BLaER1 (cell line): ENCODE data around the gene KRT2.
A peak's percentile ranks its signal among the peaks of the same experiment; 100 is the strongest.

Experiments
- H3K27ac ChIP-seq: shearing (Covaris generic); formaldehyde crosslinking; 2 replicates; pipeline ENCODE4 v1.8.1; 2022
- H3K27me3 ChIP-seq: shearing (Covaris generic); formaldehyde crosslinking; 2 replicates; pipeline ENCODE4 v1.8.1; 2022
- H3K36me3 ChIP-seq: shearing (Covaris generic); formaldehyde crosslinking; 2 replicates; pipeline ENCODE4 v1.8.1; 2022
- H3K4me1 ChIP-seq: shearing (Covaris generic); formaldehyde crosslinking; 2 replicates; pipeline ENCODE4 v1.8.1; 2022
- H3K4me2 ChIP-seq: shearing (Covaris generic); formaldehyde crosslinking; 2 replicates; pipeline ENCODE4 v1.8.1; 2022
- H3K4me3 ChIP-seq: shearing (Covaris generic); formaldehyde crosslinking; 2 replicates; pipeline ENCODE4 v1.8.1; 2022
- H3K9ac ChIP-seq: shearing (Covaris generic); formaldehyde crosslinking; 2 replicates; pipeline ENCODE4 v1.8.1; 2022
- H3K9me3 ChIP-seq: shearing (Covaris generic); formaldehyde crosslinking; 2 replicates; pipeline ENCODE4 v1.8.1; 2022
- H4K20me1 ChIP-seq: shearing (Covaris generic); formaldehyde crosslinking; 2 replicates; pipeline ENCODE4 v1.8.1; 2022
- Cebpa-rat ChIP-seq: shearing (Covaris generic); IDR thresholded peaks from 2 replicates; pipeline ENCODE4 v1.8.1; 2022

The KRT2 gene

DNA sequence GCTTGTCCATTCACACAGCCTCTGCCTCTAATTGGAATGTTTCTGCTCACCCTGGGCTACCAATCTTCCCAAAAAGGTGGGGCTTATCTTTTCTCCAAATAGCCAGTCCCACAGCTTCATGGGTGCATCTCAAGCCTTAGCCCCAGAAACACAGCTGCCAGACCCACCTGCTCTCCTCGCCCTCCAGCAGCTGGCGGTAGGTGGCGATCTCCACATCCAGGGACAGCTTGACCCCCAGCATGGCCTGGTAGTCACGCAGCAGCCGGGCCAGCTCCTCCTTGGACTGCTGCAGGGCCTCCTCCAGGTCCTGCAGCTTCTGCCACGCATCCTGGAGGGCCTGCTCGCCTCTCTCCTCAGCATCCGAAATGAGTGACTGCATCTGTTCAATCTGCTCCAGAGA is 40.2 kb upstream of the KRT2 start:
- Histone ChIP-seq H3K4me2 (no peak overlapping the region), H3K4me1 (peaks cover 9% of the 10 kb centered on the region)
- TF ChIP-seq Cebpa-rat, result no peak

DNA sequence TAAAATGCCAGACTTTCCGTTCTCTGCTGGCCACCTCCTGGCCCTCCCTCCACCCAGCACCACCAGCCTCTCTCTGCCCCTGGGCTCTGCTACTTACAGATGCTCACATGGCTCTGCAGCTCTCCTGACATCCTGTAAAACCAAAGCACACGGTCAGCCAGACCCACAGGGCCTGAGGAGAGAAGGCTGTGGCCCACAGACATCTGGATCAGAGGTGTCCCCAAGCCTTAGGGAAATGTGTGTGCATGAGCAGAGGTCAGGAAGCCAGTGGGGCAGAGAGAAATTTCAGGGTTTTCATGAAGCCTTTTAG is 39.8 kb upstream of the KRT2 start:
- Histone ChIP-seq H3K27ac (no peak overlapping the region), H3K9me3 (no peaks in the 10 kb centered on the region), H3K36me3 (no peaks in the 10 kb centered on the region), H3K27me3 (peaks cover 43% of the 10 kb centered on the region), H3K4me1 (peaks cover 9% of the 10 kb centered on the region), H3K9ac (no peak overlapping the region), H3K4me2 (peak overlapping the region; percentile 82; the same call in 1 of the 2 replicates), H3K4me3 (no peak overlapping the region), H4K20me1 (no peaks in the 10 kb centered on the region)
- TF ChIP-seq Cebpa-rat, result no peak

More for the DNA sequence above, 40.2 kb upstream of the KRT2 start:
- Histone ChIP-seq H3K27me3 (peaks cover 43% of the 10 kb centered on the region), H3K36me3 (no peaks in the 10 kb centered on the region), H3K9ac (no peak overlapping the region), H3K4me3 (no peak overlapping the region), H3K9me3 (no peaks in the 10 kb centered on the region), H4K20me1 (no peaks in the 10 kb centered on the region), H3K27ac (no peak overlapping the region)

DNA sequence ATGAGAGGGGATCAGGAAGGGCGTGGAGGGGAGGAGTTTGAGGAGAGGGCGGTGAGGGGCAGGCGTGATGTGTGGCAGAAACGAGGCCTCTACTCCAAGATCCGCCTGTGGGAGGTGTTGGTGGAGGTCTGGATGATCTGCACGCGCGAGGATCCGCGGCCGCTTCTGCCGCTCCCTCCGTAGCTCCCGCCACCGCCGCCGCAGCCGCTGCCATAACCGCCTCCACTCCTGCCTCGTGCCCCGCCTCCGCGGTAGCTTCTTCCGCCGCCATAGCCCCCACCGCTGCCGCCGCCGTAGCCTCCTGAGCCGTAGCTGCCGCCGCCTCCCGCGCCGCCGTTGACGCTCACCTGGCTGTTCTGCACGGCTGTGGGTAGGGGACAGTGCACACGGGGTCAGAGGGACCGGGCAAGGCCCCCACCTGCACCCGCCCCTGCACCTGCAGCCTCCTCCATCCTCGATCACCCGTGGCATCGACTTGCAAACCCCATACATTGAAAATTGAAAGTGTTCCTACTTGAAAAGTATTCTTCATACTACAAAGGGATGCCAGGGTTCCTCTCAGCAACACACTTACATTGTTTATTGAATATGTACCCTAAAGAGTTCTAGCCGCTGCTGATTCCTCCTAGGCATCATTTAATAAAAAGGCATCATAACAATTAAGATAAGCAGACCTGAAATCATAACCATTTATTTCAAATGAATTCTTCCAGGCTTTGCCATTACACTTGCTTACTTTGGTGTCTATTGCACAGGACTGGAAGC is 39.2 kb upstream of the KRT2 start:
- Histone ChIP-seq H3K9ac (peak overlapping the region; percentile 41; the same call in 1 of the 2 replicates), H3K4me3 (peak overlapping the region; percentile 59), H4K20me1 (no peaks in the 10 kb centered on the region), H3K27ac (no peak overlapping the region), H3K27me3 (peaks cover 43% of the 10 kb centered on the region), H3K4me2 (peak overlapping the region; percentile 82), H3K36me3 (no peaks in the 10 kb centered on the region), H3K4me1 (peaks cover 9% of the 10 kb centered on the region), H3K9me3 (no peaks in the 10 kb centered on the region)
- no peak for TF ChIP-seq Cebpa-rat

DNA sequence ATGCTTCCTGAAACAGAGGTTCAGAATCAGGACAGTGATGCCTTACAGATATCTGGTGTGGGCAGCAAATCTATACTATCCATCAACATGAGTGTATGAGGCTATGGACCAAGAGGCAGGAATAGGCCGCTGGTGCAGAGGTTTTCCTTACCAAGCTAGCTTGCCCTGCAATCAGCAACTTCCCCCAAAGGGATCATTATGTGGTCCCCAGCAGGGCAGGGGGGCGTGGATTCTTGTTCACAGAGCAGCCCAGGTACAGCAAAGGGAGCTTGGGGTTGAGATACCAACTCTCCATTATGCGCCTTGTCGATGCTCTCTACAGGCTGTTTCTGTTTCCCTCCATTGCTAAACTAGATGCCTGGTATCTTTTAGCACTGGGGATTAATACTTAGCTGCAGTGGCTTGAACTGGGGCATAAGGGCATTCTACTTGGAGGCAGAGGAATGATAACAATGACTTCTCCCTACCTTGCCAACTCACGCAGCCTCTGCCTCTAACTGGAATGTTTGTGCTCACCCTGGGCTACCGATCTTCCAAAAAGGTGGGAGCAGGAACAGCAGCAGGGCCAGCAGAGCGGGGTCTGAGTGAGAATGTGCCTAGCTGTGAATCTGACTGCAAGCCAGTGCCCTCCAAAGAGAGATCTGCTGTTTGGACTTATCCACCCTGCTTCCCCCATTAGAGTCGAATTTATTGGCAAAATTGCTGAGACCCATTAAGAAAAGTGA is 38.5 kb upstream of the KRT2 start:
- Histone ChIP-seq H3K9ac (peak overlapping the region; percentile 41; the same call in 1 of the 2 replicates), H3K4me3 (peak overlapping the region; percentile 59), H3K27ac (no peak overlapping the region), H3K9me3 (no peaks in the 10 kb centered on the region), H3K4me2 (peak overlapping the region; percentile 82), H3K36me3 (no peaks in the 10 kb centered on the region), H3K27me3 (peaks cover 43% of the 10 kb centered on the region), H3K4me1 (peaks cover 9% of the 10 kb centered on the region), H4K20me1 (no peaks in the 10 kb centered on the region)
- TF ChIP-seq Cebpa-rat, result no peak

DNA sequence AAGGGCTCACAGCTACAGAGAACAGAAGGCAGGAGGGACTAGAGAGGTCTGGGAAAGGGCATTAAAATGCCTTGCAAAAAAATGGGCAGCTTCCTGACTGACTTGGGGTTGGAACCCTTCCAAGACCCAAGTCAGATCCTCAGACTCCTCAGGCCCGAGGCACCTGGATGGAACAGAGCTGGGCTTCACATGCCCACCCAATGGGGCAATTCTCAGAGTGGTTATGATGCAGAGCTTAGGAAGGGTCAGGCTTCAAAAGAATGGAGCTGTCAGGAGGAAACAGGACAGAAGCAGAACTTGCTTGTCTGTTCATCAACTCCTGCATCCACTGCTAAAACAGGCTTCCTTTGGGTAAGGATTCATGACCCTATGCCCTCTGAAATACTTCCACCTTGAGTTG is 37.9 kb upstream of the KRT2 start:
- Histone ChIP-seq H3K36me3 (no peaks in the 10 kb centered on the region), H3K4me1 (peaks cover 9% of the 10 kb centered on the region), H3K9ac (no peak overlapping the region), H3K27ac (no peak overlapping the region), H4K20me1 (no peaks in the 10 kb centered on the region), H3K4me2 (no peak overlapping the region), H3K9me3 (no peaks in the 10 kb centered on the region), H3K27me3 (peaks cover 43% of the 10 kb centered on the region), H3K4me3 (no peak overlapping the region)
- no peak for TF ChIP-seq Cebpa-rat

DNA sequence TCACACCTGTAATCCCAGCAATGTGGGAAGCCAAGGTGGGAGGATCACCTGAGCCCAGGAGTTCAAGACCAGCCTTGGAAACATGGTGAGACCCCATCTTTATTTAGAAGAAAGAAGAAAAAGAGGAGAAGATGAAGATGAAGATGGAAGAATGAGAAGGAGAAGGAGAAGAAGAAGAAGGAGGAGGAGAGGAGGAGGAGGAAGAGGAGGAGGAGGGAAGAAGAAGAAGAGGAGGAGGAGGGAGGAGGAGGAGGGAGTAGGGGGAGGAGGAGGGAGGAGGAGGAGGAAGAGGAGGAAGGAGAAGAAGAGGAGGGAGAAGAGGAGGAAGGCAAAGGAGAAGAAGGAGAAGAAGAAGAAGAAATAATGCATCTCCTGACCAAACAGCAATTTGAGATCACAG is 37.2 kb upstream of the KRT2 start:
- Histone ChIP-seq H3K4me2 (no peak overlapping the region), H3K27me3 (peaks cover 43% of the 10 kb centered on the region), H3K4me1 (peaks cover 9% of the 10 kb centered on the region), H3K4me3 (no peak overlapping the region), H3K27ac (no peak overlapping the region), H4K20me1 (no peaks in the 10 kb centered on the region), H3K36me3 (no peaks in the 10 kb centered on the region), H3K9me3 (no peaks in the 10 kb centered on the region), H3K9ac (no peak overlapping the region)
- no peak for TF ChIP-seq Cebpa-rat

DNA sequence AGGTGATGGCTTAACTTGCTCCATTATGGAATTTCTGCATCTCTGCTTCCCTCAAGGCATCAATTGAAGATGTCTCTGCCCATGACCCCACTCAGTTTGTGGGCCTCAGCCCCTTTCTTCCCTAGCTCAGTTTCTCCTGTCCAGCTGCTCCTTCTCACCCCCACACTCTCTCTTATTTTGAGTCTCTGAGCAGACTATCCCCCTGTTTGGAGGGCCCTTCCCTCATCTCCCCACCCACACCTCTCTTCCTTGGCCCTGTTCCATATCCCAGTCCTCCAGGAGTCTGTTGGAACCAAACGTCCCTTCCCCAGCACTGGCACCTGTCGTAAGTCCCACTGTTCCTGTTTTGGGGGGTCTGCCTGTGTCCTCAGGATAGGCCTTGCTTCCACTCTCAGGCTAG is 36.5 kb upstream of the KRT2 start:
- H3K4me3 ChIP-seq, result no peak overlapping the region
- no peak overlapping the region for H3K4me2 ChIP-seq
- peaks cover 9% of the 10 kb centered on the region for H3K4me1 ChIP-seq
- no peak overlapping the region for H3K27ac ChIP-seq
- H3K9ac ChIP-seq, result no peak overlapping the region
- peaks cover 43% of the 10 kb centered on the region for H3K27me3 ChIP-seq
- no peak for TF ChIP-seq Cebpa-rat
- H4K20me1 ChIP-seq, result no peaks in the 10 kb centered on the region
- no peaks in the 10 kb centered on the region for H3K36me3 ChIP-seq
- no peaks in the 10 kb centered on the region for H3K9me3 ChIP-seq

DNA sequence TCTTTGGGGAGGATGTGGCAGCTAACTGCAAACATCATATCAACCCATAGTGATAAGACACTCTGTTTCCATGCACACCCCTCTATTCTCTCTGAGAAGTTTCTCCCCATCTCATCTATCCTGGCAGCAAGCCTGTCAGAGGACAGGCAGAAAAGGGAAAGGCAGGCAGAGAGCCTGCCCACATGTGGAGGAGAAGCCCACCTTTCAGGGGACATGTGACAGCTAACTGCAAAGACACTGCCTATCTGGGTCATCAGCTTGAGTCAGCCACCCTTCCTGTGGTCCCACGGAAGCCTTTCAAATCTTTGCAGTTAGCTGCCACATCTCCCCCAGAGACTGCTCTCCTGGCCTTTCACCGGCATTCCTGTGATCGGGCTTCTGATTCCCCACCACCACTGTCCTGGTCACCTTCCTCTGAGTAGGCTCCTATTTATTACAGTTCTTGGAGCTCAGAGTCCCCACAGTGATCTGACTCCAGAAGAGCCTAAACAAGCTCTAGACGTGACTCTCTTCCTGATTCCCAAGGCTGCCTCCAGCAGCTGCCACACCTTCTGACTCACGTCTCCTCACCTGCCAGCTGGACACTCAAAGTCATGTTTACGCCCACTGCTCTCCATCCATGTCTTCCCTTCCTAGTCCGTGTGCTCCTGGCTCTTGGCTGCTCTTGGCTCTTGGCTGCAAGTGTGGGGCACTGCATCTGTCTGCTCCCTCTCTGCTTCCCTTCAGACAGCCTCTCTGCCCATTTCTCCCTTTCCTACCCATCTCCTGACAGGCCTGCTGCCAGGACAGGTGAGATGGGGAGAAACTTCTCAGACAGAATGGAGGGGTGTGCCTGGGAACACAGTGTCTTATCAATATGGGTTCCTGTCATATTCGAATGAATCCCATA is 35.7 kb upstream of the KRT2 start:
- Histone ChIP-seq H3K27ac (no peak overlapping the region), H3K9ac (no peak overlapping the region), H3K9me3 (no peaks in the 10 kb centered on the region), H3K4me3 (no peak overlapping the region), H3K4me1 (peaks cover 9% of the 10 kb centered on the region), H3K27me3 (peaks cover 39% of the 10 kb centered on the region), H4K20me1 (no peaks in the 10 kb centered on the region), H3K36me3 (no peaks in the 10 kb centered on the region), H3K4me2 (no peak overlapping the region)
- TF ChIP-seq Cebpa-rat, result no peak

DNA sequence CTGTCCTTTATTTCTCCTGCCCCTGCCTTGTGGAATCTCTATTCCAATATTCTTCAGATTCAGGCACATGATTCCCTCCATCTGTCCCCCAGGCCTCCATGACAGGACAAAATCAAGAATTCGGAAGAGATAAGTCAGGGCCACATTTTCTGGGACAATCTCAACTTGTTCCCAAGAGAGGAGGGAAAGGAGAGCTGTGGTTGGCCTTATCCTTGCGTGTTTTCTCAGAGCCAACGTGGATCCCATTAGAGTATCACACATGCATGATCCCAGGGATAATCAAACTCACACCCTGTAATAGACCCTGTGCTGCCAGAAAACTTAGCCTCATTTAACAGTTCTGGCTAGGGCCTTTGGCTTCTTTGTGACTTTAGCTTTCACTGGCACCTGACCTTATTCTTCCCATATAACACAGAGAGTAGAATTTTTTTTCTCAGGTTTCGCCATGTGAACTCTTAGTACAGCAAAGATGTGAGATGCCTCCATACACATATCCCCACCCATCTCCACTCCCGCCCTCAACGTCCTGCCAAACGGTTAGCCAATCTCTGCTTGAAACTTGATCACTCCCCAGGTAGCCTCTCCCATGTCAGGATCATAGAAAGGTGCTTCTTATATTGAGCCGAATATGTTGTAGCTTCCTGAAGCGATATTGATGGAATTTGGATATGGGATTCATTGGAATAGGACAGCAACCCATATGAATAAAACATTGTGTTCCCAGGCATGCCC is 34.9 kb upstream of the KRT2 start:
- no peaks in the 10 kb centered on the region for H4K20me1 ChIP-seq
- TF ChIP-seq Cebpa-rat, result no peak
- peaks cover 31% of the 10 kb centered on the region for H3K27me3 ChIP-seq
- no peaks in the 10 kb centered on the region for H3K36me3 ChIP-seq
- H3K4me1 ChIP-seq, result peaks cover 9% of the 10 kb centered on the region
- H3K4me2 ChIP-seq, result no peak overlapping the region
- H3K4me3 ChIP-seq, result no peak overlapping the region
- no peaks in the 10 kb centered on the region for H3K9me3 ChIP-seq
- no peak overlapping the region for H3K27ac ChIP-seq
- no peak overlapping the region for H3K9ac ChIP-seq
